GM21447 (cell line): Measurements from ENCODE around the gene RRM1.
"Not testable (repeated sequence)": the region's sequence is repeated elsewhere in the genome, so short reads cannot be mapped to it uniquely, and the experiment has no call there.

Experiments
- ATAC-seq: cut with Tn5 transposase; IDR thresholded peaks from one replicate; pipeline ENCODE4 v1.9.1; 2021; ENCODE audit not compliant: unreplicated experiment

Gene RRM1

GRCh38 chr11:4094348-4095291 lies at the start of gene RRM1:
RRM1 (plus strand) TSS chr11:4094799; CDS start chr11:4095013, 214 bp downstream.
- peak; percentile 92 for ATAC-seq

GRCh38 chr11:4044976-4045646 lies 49.5 kb upstream of the RRM1 start:
- ATAC-seq: no peak

GRCh38 chr11:4048340-4048739 lies 46.3 kb upstream of the RRM1 start:
- no peak for ATAC-seq

GRCh38 chr11:4049006-4049405 lies 45.6 kb upstream of the RRM1 start:
- ATAC-seq: no peak

- no peak for ATAC-seq
These were observed 44.5 kb upstream of the RRM1 start for GRCh38 chr11:4050138-4050537.

GRCh38 chr11:4053200-4053599 lies 41.4 kb upstream of the RRM1 start:
- not testable (repeated sequence) for ATAC-seq

GRCh38 chr11:4054643-4055042 lies 40.0 kb upstream of the RRM1 start:
- ATAC-seq: no peak

GRCh38 chr11:4059424-4059823 lies 35.2 kb upstream of the RRM1 start:
- no peak for ATAC-seq

- no peak for ATAC-seq
These were observed 34.2 kb upstream of the RRM1 start for GRCh38 chr11:4060182-4060923.

GRCh38 chr11:4061700-4062099 lies 32.9 kb upstream of the RRM1 start:
- no peak for ATAC-seq

GRCh38 chr11:4063348-4063747 lies 31.3 kb upstream of the RRM1 start:
- ATAC-seq: no peak

- ATAC-seq: no peak
These were observed 30.2 kb upstream of the RRM1 start for GRCh38 chr11:4064278-4064955.

- ATAC-seq: no peak
These were observed 29.5 kb upstream of the RRM1 start for GRCh38 chr11:4065086-4065485.

GRCh38 chr11:4065601-4066377 lies 28.8 kb upstream of the RRM1 start:
- ATAC-seq: no peak

GRCh38 chr11:4066910-4067309 lies 27.7 kb upstream of the RRM1 start:
- no peak for ATAC-seq

GRCh38 chr11:4068962-4069361 lies 25.6 kb upstream of the RRM1 start:
- ATAC-seq: no peak

GRCh38 chr11:4071325-4071724 lies 23.3 kb upstream of the RRM1 start:
- ATAC-seq: no peak

GRCh38 chr11:4071914-4072313 lies 22.7 kb upstream of the RRM1 start:
- ATAC-seq: no peak

- ATAC-seq: no peak
These were observed 21.8 kb upstream of the RRM1 start for GRCh38 chr11:4072668-4073285.

- no peak for ATAC-seq
These were observed 20.3 kb upstream of the RRM1 start for GRCh38 chr11:4074266-4074665.
